Right lobe of liver (tissue), 6 donors: ENCODE results near the gene SLC10A1. TPM values are rescaled to one million over a fixed set of nuclear protein-coding genes. Genes with fewer than 3 reads are reported as not detected.

Experiments
- ATAC-seq, 4 donors: fragments of 200-7000 bp; cut with Tn5 transposase; one replicate each; pipeline ENCODE4 v1.9.1; 2020; ENCODE audit warnings: mild to moderate bottlenecking in 4 of 4, moderate library complexity in 4 of 4
- DNase-seq, 3 donors: peaks; one replicate each; pipeline ENCODE4 v3.0.0-alpha.2; 2020
- H3K27ac ChIP-seq, 3 donors: fragments of 200-600 bp; one replicate each; pipeline ENCODE4 v1.8.0; 2022
- H3K27me3 ChIP-seq, 2 donors: fragments of 200-600 bp; one replicate each; pipeline ENCODE4 v1.8.0; 2022
- H3K36me3 ChIP-seq, 4 donors: fragments of 200-600 bp; sonication (generic) in 1 of 4; one replicate each; pipeline versions ENCODE4 v1.5.1 to v1.8.0; 2017 to 2022; ENCODE audit warnings: control low read depth in 1 of 4
- H3K4me1 ChIP-seq, 4 donors: fragments of 200-600 bp; sonication (generic) in 1 of 4; one replicate each; pipeline versions ENCODE4 v1.5.1 to v1.8.0; 2017 to 2022; ENCODE audit warnings: control low read depth in 1 of 4
- H3K4me3 ChIP-seq, 3 donors: fragments of 200-600 bp; one replicate each; pipeline ENCODE4 v1.8.0; 2022
- H3K9me3 ChIP-seq, 4 donors: fragments of 200-600 bp; sonication (generic) in 1 of 4; one replicate each; pipeline versions ENCODE4 v1.5.1 to v1.8.0; 2017 to 2022; ENCODE audit warnings: control low read depth in 1 of 4
- POLR2A ChIP-seq: fragments of 450-650 bp; IDR thresholded peaks from one replicate; pipeline ENCODE4 v1.6.1; 2017; ENCODE audit warnings: antibody characterized with exemption, mild to moderate bottlenecking
- WGBS: methylation state at CpG from one replicate; pipeline ENCODE4 v1.1.6; 2018; ENCODE audit warnings: low coverage, low lambda C conversion rate; ENCODE audit not compliant: insufficient coverage; ENCODE audit errors: missing lambda C conversion rate; 5-methylcytosine and 5-hydroxymethylcytosine counted together
- intact Hi-C, 2 donors: fragments of 100-400 bp; cut with DNase I; formaldehyde crosslinking; loops; one replicate each; pipeline versions ENCODE4 v1.11.2 to v1.14.1; 2022
- total RNA-seq, 6 experiments: library from RNA; depleted of rRNA in 2 of 6; stranded (reverse); fragments of >200 nt in 2 of 6; fragmentation: NEBNext Ultra II Directional in 3 of 6; extraction: Animal tissue kit (Norgen Biotek cat#: 25700) in 3 of 6; gene quantifications; one replicate each; pipeline versions ENCODE4 v1.1.0 to v1.2.4, GENCODE V29; 2016 to 2023
- TF ChIP-seq, protein P1 (sequence below), 4 donors: fragments of 200-600 bp in 3 of 4; fragments of 450-650 bp in 1 of 4; IDR thresholded peaks; one replicate each; pipeline versions ENCODE4 v1.5.1 to v1.8.0; 2016 to 2022; ENCODE audit warnings: antibody characterized with exemption in 4 of 4, mild to moderate bottlenecking in 2 of 4
- donor health status: DM: no; HTN: yes; CAD: no.
- donor health status: DM: no; HTN: no; CAD: no.
- donor health status: DM: no; HTN: no; CAD: no.
- donor health status: DM: no; HTN: yes; CAD: no.
- donor health status: DM: no; HTN: yes; CAD: no.

Gene SLC10A1
- total RNA-seq, 6 experiments from 2014 or later = 61.5 to 260 (median 105) TPM

DNA sequence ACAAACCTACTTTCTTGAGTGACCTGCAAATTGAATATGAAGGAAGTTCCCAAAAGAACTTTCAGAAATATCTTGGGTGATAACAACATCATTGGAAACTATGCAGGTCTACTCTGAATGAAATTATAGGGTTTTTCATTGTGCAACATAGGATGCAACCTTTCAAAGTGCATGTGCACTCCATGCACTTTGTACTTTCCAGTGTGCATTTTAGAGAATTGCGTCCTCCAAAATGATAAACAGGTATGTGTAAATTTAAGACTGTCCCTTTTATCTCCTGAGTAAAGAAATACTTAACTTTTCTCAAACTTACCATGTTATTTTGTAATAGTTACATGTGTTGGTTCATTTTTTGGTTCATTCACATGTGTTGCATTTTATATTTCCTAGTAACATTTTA is 16.9 kb downstream of the SLC10A1 start:
- DNase-seq (no peak), ATAC-seq (peak; percentile 60 to 72 (median 66))
- 40% methylated on average over 1 of the region's 1 CpG for WGBS
- no peak overlapping the region for H3K4me3 ChIP-seq
- peaks cover 0 to 44% (median 14%) of the 10 kb centered on the region in 4 donors for H3K4me1 ChIP-seq
- no peaks in the 10 kb centered on the region for H3K9me3 ChIP-seq
- intact Hi-C loops = no loop called here
- peak overlapping the region in 2 of 3 donors; percentile 25 to 76 for H3K27ac ChIP-seq
- H3K36me3 ChIP-seq = peaks cover 0 to 71% (median 30%) of the 10 kb centered on the region in 4 donors
- H3K27me3 ChIP-seq = no peaks in the 10 kb centered on the region
- TF ChIP-seq, protein P1, sequence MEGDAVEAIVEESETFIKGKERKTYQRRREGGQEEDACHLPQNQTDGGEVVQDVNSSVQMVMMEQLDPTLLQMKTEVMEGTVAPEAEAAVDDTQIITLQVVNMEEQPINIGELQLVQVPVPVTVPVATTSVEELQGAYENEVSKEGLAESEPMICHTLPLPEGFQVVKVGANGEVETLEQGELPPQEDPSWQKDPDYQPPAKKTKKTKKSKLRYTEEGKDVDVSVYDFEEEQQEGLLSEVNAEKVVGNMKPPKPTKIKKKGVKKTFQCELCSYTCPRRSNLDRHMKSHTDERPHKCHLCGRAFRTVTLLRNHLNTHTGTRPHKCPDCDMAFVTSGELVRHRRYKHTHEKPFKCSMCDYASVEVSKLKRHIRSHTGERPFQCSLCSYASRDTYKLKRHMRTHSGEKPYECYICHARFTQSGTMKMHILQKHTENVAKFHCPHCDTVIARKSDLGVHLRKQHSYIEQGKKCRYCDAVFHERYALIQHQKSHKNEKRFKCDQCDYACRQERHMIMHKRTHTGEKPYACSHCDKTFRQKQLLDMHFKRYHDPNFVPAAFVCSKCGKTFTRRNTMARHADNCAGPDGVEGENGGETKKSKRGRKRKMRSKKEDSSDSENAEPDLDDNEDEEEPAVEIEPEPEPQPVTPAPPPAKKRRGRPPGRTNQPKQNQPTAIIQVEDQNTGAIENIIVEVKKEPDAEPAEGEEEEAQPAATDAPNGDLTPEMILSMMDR (IDR thresholded peaks at IDR 0.05) = no peak
- no peak for TF ChIP-seq POLR2A

DNA sequence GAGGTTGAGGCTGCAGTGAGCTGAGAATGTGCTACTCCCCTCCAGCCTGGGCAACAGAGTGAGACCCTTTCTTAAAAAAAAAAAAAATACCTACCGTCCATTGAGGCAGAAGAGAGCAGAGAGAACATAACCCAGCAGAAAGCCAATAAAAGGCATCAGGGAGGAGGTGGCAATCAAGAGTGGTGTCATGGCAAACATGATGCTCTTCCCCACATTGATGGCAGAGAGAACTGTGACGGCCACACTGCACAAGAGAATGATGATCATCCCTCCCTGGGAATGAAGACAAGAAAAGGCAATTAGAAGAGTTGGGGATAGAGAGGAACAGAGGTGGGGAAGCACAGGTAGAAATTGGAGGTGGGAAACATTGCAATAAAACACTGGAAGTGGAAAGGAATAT is 18.0 kb downstream of the SLC10A1 start:
- Histone ChIP-seq H3K27ac (peak overlapping the region in 2 of 3 donors; percentile 6 to 76), H3K36me3 (peaks cover 0 to 81% (median 28%) of the 10 kb centered on the region in 4 donors), H3K4me3 (no peak overlapping the region), H3K4me1 (peaks cover 0 to 34% (median 12%) of the 10 kb centered on the region in 4 donors), H3K9me3 (no peaks in the 10 kb centered on the region), H3K27me3 (no peaks in the 10 kb centered on the region)
- intact Hi-C loops = no loop called here
- DNase-seq = no peak
- ATAC-seq = no peak
- TF ChIP-seq, protein P1 (IDR thresholded peaks at IDR 0.05) = no peak
- no peak for TF ChIP-seq POLR2A
- WGBS = 84% methylated on average over 2 of the region's 2 CpGs

DNA sequence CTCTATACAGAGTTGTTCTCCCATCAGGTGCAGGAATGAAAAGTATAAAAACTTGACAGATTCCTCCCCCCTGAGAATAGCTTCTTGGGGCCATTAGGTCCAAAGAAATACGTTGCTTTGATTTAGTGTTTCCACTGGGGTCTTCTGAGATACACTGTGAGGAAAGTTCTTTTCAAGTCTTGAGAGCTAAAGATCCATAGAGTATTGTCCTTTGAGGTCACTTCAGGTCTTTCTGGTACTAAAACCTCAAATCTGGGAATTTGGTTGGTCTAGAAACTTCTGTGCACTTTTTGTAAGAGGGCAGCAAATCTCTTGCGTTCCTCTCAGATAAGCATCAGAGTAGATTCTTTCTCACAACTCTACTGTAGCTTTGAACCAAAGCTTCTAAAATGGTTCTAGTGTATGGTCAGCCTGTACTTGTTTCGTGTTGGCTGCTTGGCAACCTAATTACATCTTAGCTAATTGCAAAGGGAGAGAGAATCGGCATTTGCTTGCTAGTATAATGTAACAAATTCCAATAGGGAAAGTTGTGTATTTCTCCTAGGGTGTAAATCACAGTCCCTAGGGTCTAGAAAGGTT is 20.1 kb downstream of the SLC10A1 start:
- H3K27ac ChIP-seq = no peak overlapping the region
- H3K9me3 ChIP-seq = no peaks in the 10 kb centered on the region
- H3K36me3 ChIP-seq = peaks cover 4 to 92% (median 38%) of the 10 kb centered on the region in 4 donors
- TF ChIP-seq POLR2A = no peak
- TF ChIP-seq, protein P1 (IDR thresholded peaks at IDR 0.05) = no peak
- intact Hi-C loops = no loop called here
- DNase-seq (no peak), ATAC-seq (no peak)
- 72% methylated on average over 3 of the region's 4 CpGs for WGBS
- no peak overlapping the region for H3K4me3 ChIP-seq
- peaks cover 0 to 39% (median 13%) of the 10 kb centered on the region in 4 donors for H3K4me1 ChIP-seq
- H3K27me3 ChIP-seq = no peaks in the 10 kb centered on the region

DNA sequence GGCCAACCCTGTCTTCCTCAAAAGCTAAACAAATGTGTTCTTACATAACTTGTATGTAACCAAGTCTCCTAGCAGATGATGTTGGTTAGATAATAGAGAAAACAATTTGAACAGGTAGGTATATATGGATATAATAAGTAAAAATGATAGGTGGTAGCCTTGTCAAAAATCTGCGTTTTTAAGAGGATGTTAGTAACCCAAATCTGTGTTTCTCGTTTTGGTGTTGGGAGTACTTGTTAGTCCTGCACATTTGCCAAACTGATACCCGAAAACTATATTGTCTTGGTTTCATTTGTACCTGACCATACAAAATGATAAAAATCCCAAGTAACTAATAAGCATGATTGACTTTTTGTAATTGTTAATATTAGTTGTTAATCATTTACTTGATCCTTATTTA is 22.0 kb downstream of the SLC10A1 start:
- Histone ChIP-seq H3K9me3 (no peaks in the 10 kb centered on the region), H3K4me1 (peaks cover 0 to 39% (median 13%) of the 10 kb centered on the region in 4 donors), H3K4me3 (no peak overlapping the region), H3K36me3 (peaks cover 13 to 99% (median 45%) of the 10 kb centered on the region in 4 donors), H3K27ac (no peak overlapping the region), H3K27me3 (no peaks in the 10 kb centered on the region)
- ATAC-seq = no peak
- no peak for TF ChIP-seq POLR2A
- TF ChIP-seq, protein P1 (IDR thresholded peaks at IDR 0.05) = no peak
- no peak for DNase-seq
- intact Hi-C loops = no loop called here
- 69% methylated on average over 3 of the region's 3 CpGs for WGBS
